Measurements from ENCODE around the gene CTPS1.

GRCh38 chr1:41006942-41007865 lies 27.7 kb downstream of the CTPS1 start:
- TF ChIP-seq CTCF (IDR thresholded peaks at IDR 0.05), result no peak
- no peak for TF ChIP-seq POLR2A (IDR thresholded peaks at IDR 0.05)
- TF ChIP-seq POLR2AphosphoS5 (IDR thresholded peaks at IDR 0.05; ENCODE audit: insufficient read depth in 1 of 2, low read depth in 1 of 2), result peak in 1 of 2 donors; percentile 55
